NCI-H1105 (cell line): ENCODE results near the gene MIA.
A peak's percentile ranks its signal among the peaks of the same experiment; 100 is the strongest.
"Not testable (repeated sequence)": the region's sequence is repeated elsewhere in the genome, so short reads cannot be mapped to it uniquely, and the experiment has no call there.

Experiments used
- DNase-seq: peaks from one replicate; lab custom pipeline; 2025; lab: John Stamatoyannopoulos, UW

The MIA gene

GRCh38 chr19:40750874-40751537 lies 24.3 kb upstream of the MIA start, which contains the start of gene SNRPA:
SNRPA (plus strand) TSS chr19:40751203; CDS start chr19:40751409, 206 bp downstream.
- peak; percentile 98 for DNase-seq

GRCh38 chr19:40752257-40752781 lies 23.0 kb upstream of the MIA start:
- no peak for DNase-seq

GRCh38 chr19:40754611-40755247 lies 20.6 kb upstream of the MIA start:
- DNase-seq, result no peak

- DNase-seq, result no peak
These were observed 20.1 kb upstream of the MIA start for GRCh38 chr19:40755248-40755624.

- DNase-seq, result no peak
These were observed 19.5 kb upstream of the MIA start for GRCh38 chr19:40755791-40756190.

- DNase-seq, result no peak
These were observed 18.7 kb upstream of the MIA start for GRCh38 chr19:40756502-40757110.

- no peak for DNase-seq
These were observed 16.8 kb upstream of the MIA start for GRCh38 chr19:40758491-40758890.

- no peak for DNase-seq
These were observed 16.0 kb upstream of the MIA start for GRCh38 chr19:40759352-40759751.

GRCh38 chr19:40762754-40763470 lies 12.4 kb upstream of the MIA start:
- no peak for DNase-seq

GRCh38 chr19:40763526-40763925 lies 11.8 kb upstream of the MIA start:
- no peak for DNase-seq

- no peak for DNase-seq
These were observed 11.4 kb upstream of the MIA start for GRCh38 chr19:40763963-40764362.

GRCh38 chr19:40766385-40766784 lies 8.9 kb upstream of the MIA start:
- DNase-seq, result not testable (repeated sequence)

- no peak for DNase-seq
These were observed 6.5 kb upstream of the MIA start for GRCh38 chr19:40768869-40769268.

GRCh38 chr19:40771101-40771862 lies 4.0 kb upstream of the MIA start:
- not testable (repeated sequence) for DNase-seq

GRCh38 chr19:40775632-40776022 lies 306 bp downstream of the MIA start:
- no peak for DNase-seq

- no peak for DNase-seq
These were observed 1.0 kb downstream of the MIA start for GRCh38 chr19:40776364-40776763.

- DNase-seq, result peak; percentile 92
These were observed 1.8 kb downstream of the MIA start for GRCh38 chr19:40776932-40777644.

GRCh38 chr19:40777645-40777936 lies 2.3 kb downstream of the MIA start:
- DNase-seq, result no peak

- DNase-seq, result peak; percentile 100
These were observed 2.8 kb downstream of the MIA start, which contains the start of gene RAB4B for GRCh38 chr19:40777937-40778705. RAB4B (plus strand) TSS chr19:40778247; CDS start chr19:40778376, 129 bp downstream.

GRCh38 chr19:40778706-40779284 lies 3.5 kb downstream of the MIA start:
- no peak for DNase-seq
